ENCODE measurements around the gene RGSL1.
"Not testable (repeated sequence)": the region's sequence is repeated elsewhere in the genome, so short reads cannot be mapped to it uniquely, and the experiment has no call there.

Gene RGSL1

DNA sequence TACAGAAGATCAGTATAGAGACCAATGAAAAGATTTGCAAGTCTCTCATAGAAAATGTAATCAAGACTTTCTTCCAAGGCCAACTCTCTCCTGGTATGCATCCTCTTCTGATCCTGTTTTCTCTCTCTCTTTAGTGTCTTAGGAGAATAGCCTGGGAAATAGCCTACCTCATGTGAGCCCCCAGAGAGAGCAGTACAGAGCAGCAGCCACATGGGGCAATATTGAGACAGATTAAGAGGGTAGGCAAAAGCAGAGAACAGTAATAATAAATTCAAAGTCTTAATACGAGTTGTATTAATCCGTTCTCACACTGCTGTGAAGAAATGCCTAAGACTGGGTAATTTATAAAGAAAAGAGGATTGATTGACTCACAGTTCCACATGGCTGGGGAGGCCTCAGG lies 77.7 kb downstream of the RGSL1 start:
- Histone ChIP-seq H3K36me3 (no peaks in the 10 kb centered on the region), H3K4me1 (no peaks in the 10 kb centered on the region), H3K27ac (no peak overlapping the region), H3K27me3 (no peaks in the 10 kb centered on the region), H3K4me3 (no peak overlapping the region), H3K9me3 (peaks cover 0 to 24% (median 19%) of the 10 kb centered on the region in 3 donors)
- no peak for DNase-seq
- intact Hi-C loops (cut with DNase I; ENCODE audit: low total_unique reads): no loop called here
- no peak for TF ChIP-seq CTCF (IDR thresholded peaks at IDR 0.05)

GRCh38 chr1:182528206-182528605 lies 78.3 kb downstream of the RGSL1 start:
- H3K27me3 ChIP-seq; H3K36me3 ChIP-seq; H3K4me3 ChIP-seq; H3K27ac ChIP-seq; intact Hi-C loops (cut with DNase I; ENCODE audit: low total_unique reads); DNase-seq; H3K4me1 ChIP-seq: not testable (repeated sequence)
- H3K9me3 ChIP-seq: peaks cover 0 to 24% (median 19%) of the 10 kb centered on the region in 3 donors

- Histone ChIP-seq H3K4me1 (no peaks in the 10 kb centered on the region), H3K27me3 (no peaks in the 10 kb centered on the region), H3K36me3 (no peaks in the 10 kb centered on the region), H3K9me3 (no peaks in the 10 kb centered on the region), H3K27ac (no peak overlapping the region), H3K4me3 (no peak overlapping the region)
- intact Hi-C loops (cut with DNase I; ENCODE audit: low total_unique reads): no loop called here
- DNase-seq: no peak
- no peak for TF ChIP-seq CTCF (IDR thresholded peaks at IDR 0.05)
Measured at GRCh38 chr1:182533896-182534295, 84.0 kb downstream of the RGSL1 start.

DNA sequence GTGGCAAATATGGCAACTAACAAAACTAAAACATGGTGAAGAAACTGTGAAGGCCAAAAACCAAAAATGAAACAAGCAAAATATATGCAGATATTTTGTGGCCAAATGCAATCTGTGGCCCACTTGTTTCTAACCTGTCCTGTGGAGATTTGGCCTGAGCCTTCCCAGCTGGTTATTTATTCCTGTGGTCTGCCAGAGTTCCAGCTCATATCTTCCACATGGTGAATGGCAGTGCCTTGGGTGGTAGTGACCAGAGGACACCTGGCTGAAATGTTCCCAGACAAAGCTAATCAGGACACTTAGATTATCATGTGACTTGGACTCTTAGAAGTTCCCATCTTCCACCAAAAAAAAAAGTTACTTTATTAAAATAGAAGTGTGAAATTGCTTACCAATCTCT lies 99.4 kb downstream of the RGSL1 start:
- Histone ChIP-seq H3K27me3 (no peaks in the 10 kb centered on the region), H3K4me3 (no peak overlapping the region), H3K9me3 (peaks cover 0 to 5% (median 0%) of the 10 kb centered on the region in 3 donors), H3K27ac (no peak overlapping the region), H3K4me1 (no peaks in the 10 kb centered on the region), H3K36me3 (no peaks in the 10 kb centered on the region)
- intact Hi-C loops (cut with DNase I; ENCODE audit: low total_unique reads): no loop called here
- TF ChIP-seq CTCF (IDR thresholded peaks at IDR 0.05): no peak
- DNase-seq: no peak

- Histone ChIP-seq H3K9me3 (peaks cover 0 to 5% (median 0%) of the 10 kb centered on the region in 3 donors), H3K4me3 (no peak overlapping the region), H3K36me3 (no peaks in the 10 kb centered on the region), H3K4me1 (no peaks in the 10 kb centered on the region), H3K27ac (no peak overlapping the region), H3K27me3 (no peaks in the 10 kb centered on the region)
- no peak for DNase-seq
- intact Hi-C loops (cut with DNase I; ENCODE audit: low total_unique reads): no loop called here
- TF ChIP-seq CTCF (IDR thresholded peaks at IDR 0.05): no peak
Measured at GRCh38 chr1:182549811-182550210, 99.9 kb downstream of the RGSL1 start.

GRCh38 chr1:182552527-182552926 lies 102.6 kb downstream of the RGSL1 start:
- no peak for DNase-seq
- peaks cover 0 to 5% (median 0%) of the 10 kb centered on the region in 3 donors for H3K9me3 ChIP-seq
- no peak overlapping the region for H3K4me3 ChIP-seq
- intact Hi-C loops (cut with DNase I; ENCODE audit: low total_unique reads): no loop called here
- no peak for TF ChIP-seq CTCF (IDR thresholded peaks at IDR 0.05)
- no peaks in the 10 kb centered on the region for H3K36me3 ChIP-seq
- no peaks in the 10 kb centered on the region for H3K27me3 ChIP-seq
- no peak overlapping the region for H3K27ac ChIP-seq
- H3K4me1 ChIP-seq: no peaks in the 10 kb centered on the region
